B cell (primary cell): ENCODE measurements around the gene MID1.

Experiments used
- EZH2 ChIP-seq: IDR thresholded peaks from 2 replicates; pipeline ENCODE4 v1.6.1; 2012; ENCODE audit warnings: borderline replicate concordance, low read depth, mild to moderate bottlenecking, moderate library complexity, low read length; ENCODE audit not compliant: insufficient read depth, poor library complexity, severe bottlenecking
- TF ChIP-seq, protein P1 (sequence below): fragments of 200-600 bp; IDR thresholded peaks from one replicate; pipeline ENCODE4 v1.8.0; 2022; ENCODE audit warnings: antibody characterized with exemption, mild to moderate bottlenecking

- TF ChIP-seq EZH2 = no peak
- TF ChIP-seq, protein P1, sequence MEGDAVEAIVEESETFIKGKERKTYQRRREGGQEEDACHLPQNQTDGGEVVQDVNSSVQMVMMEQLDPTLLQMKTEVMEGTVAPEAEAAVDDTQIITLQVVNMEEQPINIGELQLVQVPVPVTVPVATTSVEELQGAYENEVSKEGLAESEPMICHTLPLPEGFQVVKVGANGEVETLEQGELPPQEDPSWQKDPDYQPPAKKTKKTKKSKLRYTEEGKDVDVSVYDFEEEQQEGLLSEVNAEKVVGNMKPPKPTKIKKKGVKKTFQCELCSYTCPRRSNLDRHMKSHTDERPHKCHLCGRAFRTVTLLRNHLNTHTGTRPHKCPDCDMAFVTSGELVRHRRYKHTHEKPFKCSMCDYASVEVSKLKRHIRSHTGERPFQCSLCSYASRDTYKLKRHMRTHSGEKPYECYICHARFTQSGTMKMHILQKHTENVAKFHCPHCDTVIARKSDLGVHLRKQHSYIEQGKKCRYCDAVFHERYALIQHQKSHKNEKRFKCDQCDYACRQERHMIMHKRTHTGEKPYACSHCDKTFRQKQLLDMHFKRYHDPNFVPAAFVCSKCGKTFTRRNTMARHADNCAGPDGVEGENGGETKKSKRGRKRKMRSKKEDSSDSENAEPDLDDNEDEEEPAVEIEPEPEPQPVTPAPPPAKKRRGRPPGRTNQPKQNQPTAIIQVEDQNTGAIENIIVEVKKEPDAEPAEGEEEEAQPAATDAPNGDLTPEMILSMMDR = no peak
Observed at GRCh38 chrX:10398215-10398614, 222.2 kb downstream of the MID1 start.
